Adrenal gland (tissue), 12 donors: ENCODE results near the gene NOTCH3. TPM values are rescaled to one million over a fixed set of nuclear protein-coding genes. Genes with fewer than 3 reads are reported as not detected.

Source experiments
- DNase-seq, 7 donors: peaks; one replicate each; pipeline ENCODE4 v3.0.0-alpha.2; 2019 to 2020
- H3K27ac ChIP-seq, 5 donors: fragments of 200-600 bp; sonication (generic) in 4 of 5; 1 replicate in 3 of 5; 2 replicates in 2 of 5; pipeline versions ENCODE4 v1.5.1 to v1.8.0; 2016 to 2020; ENCODE audit warnings: mild to moderate bottlenecking in 1 of 5
- H3K27me3 ChIP-seq: fragments of 200-600 bp; 2 replicates; pipeline ENCODE4 v1.8.0; 2021
- H3K36me3 ChIP-seq, 2 donors: fragments of 200-600 bp; replicated peaks in 1 of 2; 1 replicate in 1 of 2; 2 replicates in 1 of 2; pipeline versions ENCODE4 v1.5.1 to v1.8.0; 2018 to 2022
- H3K4me1 ChIP-seq, 2 donors: fragments of 200-600 bp; replicated peaks in 1 of 2; 1 replicate in 1 of 2; 2 replicates in 1 of 2; pipeline versions ENCODE4 v1.5.1 to v1.8.0; 2018 to 2021
- H3K4me3 ChIP-seq, 4 donors: fragments of 200-600 bp; sonication (generic) in 3 of 4; one replicate each; pipeline ENCODE4 v1.5.1; 2016 to 2018
- H3K9me3 ChIP-seq, 3 donors: fragments of 200-600 bp; sonication (generic) in 1 of 3; replicated peaks in 1 of 3; 1 replicate in 2 of 3; 2 replicates in 1 of 3; pipeline versions ENCODE4 v1.5.1 to v1.8.0; 2016 to 2021
- CTCF ChIP-seq, 6 experiments: fragments of 450-650 bp in 4 of 6; fragments of 200-600 bp in 2 of 6; sonication (generic) in 1 of 6; IDR thresholded peaks; 1 replicate in 5 of 6; 2 replicates in 1 of 6; pipeline versions ENCODE4 v1.5.1 to v1.8.0; 2016 to 2021; ENCODE audit warnings: antibody characterized with exemption in 6 of 6, mild to moderate bottlenecking in 2 of 6, moderate library complexity in 1 of 6
- POLR2A ChIP-seq, 2 donors: fragments of 450-650 bp; IDR thresholded peaks; one replicate each; pipeline ENCODE4 v1.6.1; 2017; ENCODE audit warnings: antibody characterized with exemption in 2 of 2, mild to moderate bottlenecking in 2 of 2, moderate library complexity in 1 of 2
- WGBS, 4 donors: extraction: QIAGEN DNeasy Blood & Tissue Kit in 2 of 4; methylation state at CpG; one replicate each; pipeline versions ENCODE4 v1.1.5 to v1.1.7; 2013 to 2017; 5-methylcytosine and 5-hydroxymethylcytosine counted together
- intact Hi-C, 2 donors: fragments of 100-400 bp; cut with DNase I; formaldehyde crosslinking; loops; one replicate each; pipeline versions ENCODE4 v1.14.1 to v1.15.0; 2022 to 2023
- polyA plus RNA-seq, 3 donors: library from polyadenylated mRNA; stranded (reverse); fragments of 200-250 nt in 2 of 3; fragments of 350-450 nt in 1 of 3; fragmentation: Illumina TruSeq in 1 of 3; extraction: RNeasy Lipid Tissue Mini Kit (QIAGEN cat#74804) in 1 of 3; gene quantifications; one replicate each; pipeline ENCODE4 v1.2.3, GENCODE V29; 2013 to 2014
- total RNA-seq, 9 donors: library from RNA; depleted of rRNA in 4 of 9; stranded (reverse); fragments of >200 nt in 4 of 9; fragments of 120-200 nt in 1 of 9; fragmentation: NEBNext Ultra II Directional in 1 of 9; extraction: Animal tissue kit (Norgen Biotek cat#: 25700) in 1 of 9; gene quantifications; one replicate each; pipeline versions ENCODE4 v1.1.0 to v1.2.4, GENCODE V29; 2013 to 2023
- donor health status: healthy with polysubstance abuse.
- donor health status: Bipolar disorder and iron deficiency.
- donor health status: DM: yes; HTN: yes; CAD: no.
- donor health status: DM: no; HTN: no; CAD: no.
- donor health status: DM: no; HTN: no; CAD: no.
- donor health status: DM: yes; HTN: yes; CAD: no.

The NOTCH3 gene
- total and polyA plus RNA-seq, 12 donors: 3.7 to 39.3 (median 12.8) TPM

- DNase-seq: no peak
- TF ChIP-seq POLR2A (IDR thresholded peaks at IDR 0.05) (no peak), CTCF (IDR thresholded peaks at IDR 0.05) (no peak)
- Histone ChIP-seq H3K36me3 (peaks cover 0 to 64% of the 10 kb centered on the region in 2 donors), H3K27ac (peak overlapping the region in 4 of 5 donors; percentile 69 to 96 (median 86)), H3K4me3 (no peak overlapping the region), H3K9me3 (no peaks in the 10 kb centered on the region), H3K27me3 (no peaks in the 10 kb centered on the region), H3K4me1 (peaks cover 42 to 64% of the 10 kb centered on the region in 2 donors)
- 57 to 100% (median 72%) methylated on average over 1 to 6 of the region's 6 CpGs for whole genome bisulfite sequencing, 4 donors
- intact Hi-C loops: no loop called here
These were observed 48.7 kb upstream of the NOTCH3 start for GRCh38 chr19:15249528-15249874.

- peak; percentile 80 to 89 (median 87) for DNase-seq
- Histone ChIP-seq H3K4me3 (no peak overlapping the region), H3K4me1 (peaks cover 42 to 64% of the 10 kb centered on the region in 2 donors), H3K27ac (peak overlapping the region; percentile 38 to 96 (median 83)), H3K27me3 (no peaks in the 10 kb centered on the region), H3K9me3 (no peaks in the 10 kb centered on the region), H3K36me3 (peaks cover 0 to 63% of the 10 kb centered on the region in 2 donors)
- TF ChIP-seq POLR2A (IDR thresholded peaks at IDR 0.05) (no peak), CTCF (IDR thresholded peaks at IDR 0.05) (no peak)
- 36 to 46% (median 41%) methylated on average over 13 to 19 of the region's 19 CpGs for WGBS, 4 donors
- intact Hi-C loops: no loop called here
These were observed 48.1 kb upstream of the NOTCH3 start for GRCh38 chr19:15248648-15249527.

GRCh38 chr19:15248106-15248505, 47.3 kb upstream of the NOTCH3 start:
- peak overlapping the region; percentile 38 to 96 (median 83) for H3K27ac ChIP-seq
- no peaks in the 10 kb centered on the region for H3K9me3 ChIP-seq
- peaks cover 0 to 61% of the 10 kb centered on the region in 2 donors for H3K36me3 ChIP-seq
- no peaks in the 10 kb centered on the region for H3K27me3 ChIP-seq
- H3K4me3 ChIP-seq: no peak overlapping the region
- no peak for TF ChIP-seq POLR2A (IDR thresholded peaks at IDR 0.05)
- no peak for TF ChIP-seq CTCF (IDR thresholded peaks at IDR 0.05)
- 64 to 78% (median 75%) methylated on average over 5 of the region's 5 CpGs for WGBS, 4 donors
- intact Hi-C loops: no loop called here
- DNase-seq: no peak
- H3K4me1 ChIP-seq: peaks cover 42 to 61% of the 10 kb centered on the region in 2 donors

GRCh38 chr19:15247107-15248014, 46.6 kb upstream of the NOTCH3 start:
- Histone ChIP-seq H3K9me3 (no peaks in the 10 kb centered on the region), H3K27me3 (no peaks in the 10 kb centered on the region), H3K4me3 (no peak overlapping the region), H3K27ac (peak overlapping the region in 4 of 5 donors; percentile 56 to 96 (median 86)), H3K36me3 (peaks cover 0 to 57% of the 10 kb centered on the region in 2 donors), H3K4me1 (peaks cover 38 to 54% of the 10 kb centered on the region in 2 donors)
- no peak for TF ChIP-seq POLR2A (IDR thresholded peaks at IDR 0.05)
- TF ChIP-seq CTCF (IDR thresholded peaks at IDR 0.05): no peak
- 73 to 87% (median 80%) methylated on average over 13 to 20 of the region's 20 CpGs for WGBS, 4 donors
- intact Hi-C loops: no loop called here
- no peak for DNase-seq
